ENCODE results near the gene CUX1.
"Not testable (repeated sequence)": the region's sequence is repeated elsewhere in the genome, so short reads cannot be mapped to it uniquely, and the experiment has no call there.

CUX1 gene

GRCh38 chr7:102295346-102296178 lies 478.1 kb downstream of the CUX1 start:
- no peak overlapping the region for H3K4me3 ChIP-seq (ENCODE audit: insufficient read length, low read depth)
- H3K4me1 ChIP-seq (ENCODE audit: insufficient read depth, insufficient read length), result peaks cover 32% of the 10 kb centered on the region
- no peak overlapping the region for H3K9ac ChIP-seq (ENCODE audit: insufficient read length, low read depth)
- no peaks in the 10 kb centered on the region for H3K36me3 ChIP-seq (ENCODE audit: insufficient read depth, insufficient read length, low read length)
- no peaks in the 10 kb centered on the region for H3K27me3 ChIP-seq (ENCODE audit: insufficient read depth, insufficient read length)
- DNase-seq (ENCODE audit: low read depth, low spot score), result no peak
- TF ChIP-seq ZNF274 (IDR thresholded peaks at IDR 0.05; ENCODE audit: low read depth, low read length) (no peak), YY1 (IDR thresholded peaks at IDR 0.05; ENCODE audit: insufficient read depth, insufficient read length) (no peak), SUZ12 (IDR thresholded peaks at IDR 0.05; ENCODE audit: extremely low read depth, insufficient read depth, insufficient read length) (no peak)
- no peaks in the 10 kb centered on the region for H3K9me3 ChIP-seq (ENCODE audit: insufficient read depth, low read length)

GRCh38 chr7:102296179-102296438 lies 478.7 kb downstream of the CUX1 start:
- no peak for DNase-seq (ENCODE audit: low read depth, low spot score)
- Histone ChIP-seq H3K9me3 (ENCODE audit: insufficient read depth, low read length) (no peaks in the 10 kb centered on the region), H3K9ac (ENCODE audit: insufficient read length, low read depth) (no peak overlapping the region), H3K36me3 (ENCODE audit: insufficient read depth, insufficient read length, low read length) (peaks cover 2% of the 10 kb centered on the region), H3K27me3 (ENCODE audit: insufficient read depth, insufficient read length) (no peaks in the 10 kb centered on the region), H3K4me3 (ENCODE audit: insufficient read length, low read depth) (no peak overlapping the region), H3K4me1 (ENCODE audit: insufficient read depth, insufficient read length) (peaks cover 28% of the 10 kb centered on the region)
- TF ChIP-seq YY1 (IDR thresholded peaks at IDR 0.05; ENCODE audit: insufficient read depth, insufficient read length) (no peak), SUZ12 (IDR thresholded peaks at IDR 0.05; ENCODE audit: extremely low read depth, insufficient read depth, insufficient read length) (no peak), ZNF274 (IDR thresholded peaks at IDR 0.05; ENCODE audit: low read depth, low read length) (no peak)

GRCh38 chr7:102296514-102296913 lies 479.1 kb downstream of the CUX1 start:
- Histone ChIP-seq H3K27me3 (ENCODE audit: insufficient read depth, insufficient read length) (no peaks in the 10 kb centered on the region), H3K36me3 (ENCODE audit: insufficient read depth, insufficient read length, low read length) (peaks cover 2% of the 10 kb centered on the region), H3K9me3 (ENCODE audit: insufficient read depth, low read length) (no peaks in the 10 kb centered on the region), H3K9ac (ENCODE audit: insufficient read length, low read depth) (no peak overlapping the region), H3K4me3 (ENCODE audit: insufficient read length, low read depth) (no peak overlapping the region), H3K4me1 (ENCODE audit: insufficient read depth, insufficient read length) (peaks cover 24% of the 10 kb centered on the region)
- TF ChIP-seq ZNF274 (IDR thresholded peaks at IDR 0.05; ENCODE audit: low read depth, low read length) (no peak), SUZ12 (IDR thresholded peaks at IDR 0.05; ENCODE audit: extremely low read depth, insufficient read depth, insufficient read length) (no peak), YY1 (IDR thresholded peaks at IDR 0.05; ENCODE audit: insufficient read depth, insufficient read length) (no peak)
- no peak for DNase-seq (ENCODE audit: low read depth, low spot score)

- H3K4me1 ChIP-seq (ENCODE audit: insufficient read depth, insufficient read length), result peaks cover 27% of the 10 kb centered on the region
Measured at GRCh38 chr7:102297487-102298218, 480.2 kb downstream of the CUX1 start.

GRCh38 chr7:102300643-102301221 lies 483.3 kb downstream of the CUX1 start:
- DNase-seq (ENCODE audit: low read depth, low spot score), result no peak
- H3K36me3 ChIP-seq (ENCODE audit: insufficient read depth, insufficient read length, low read length), result peaks cover 2% of the 10 kb centered on the region
- no peaks in the 10 kb centered on the region for H3K9me3 ChIP-seq (ENCODE audit: insufficient read depth, low read length)
- TF ChIP-seq ZNF274 (IDR thresholded peaks at IDR 0.05; ENCODE audit: low read depth, low read length) (no peak), SUZ12 (IDR thresholded peaks at IDR 0.05; ENCODE audit: extremely low read depth, insufficient read depth, insufficient read length) (no peak), YY1 (IDR thresholded peaks at IDR 0.05; ENCODE audit: insufficient read depth, insufficient read length) (no peak)
- H3K27me3 ChIP-seq (ENCODE audit: insufficient read depth, insufficient read length), result no peaks in the 10 kb centered on the region
- H3K4me1 ChIP-seq (ENCODE audit: insufficient read depth, insufficient read length), result peaks cover 23% of the 10 kb centered on the region
- H3K4me3 ChIP-seq (ENCODE audit: insufficient read length, low read depth), result no peak overlapping the region
- no peak overlapping the region for H3K9ac ChIP-seq (ENCODE audit: insufficient read length, low read depth)

More at GRCh38 chr7:102297487-102298218, 480.2 kb downstream of the CUX1 start:
- no peak for DNase-seq (ENCODE audit: low read depth, low spot score)
- H3K4me3 ChIP-seq (ENCODE audit: insufficient read length, low read depth), result no peak overlapping the region
- no peak overlapping the region for H3K9ac ChIP-seq (ENCODE audit: insufficient read length, low read depth)
- TF ChIP-seq YY1 (IDR thresholded peaks at IDR 0.05; ENCODE audit: insufficient read depth, insufficient read length) (no peak), ZNF274 (IDR thresholded peaks at IDR 0.05; ENCODE audit: low read depth, low read length) (no peak), SUZ12 (IDR thresholded peaks at IDR 0.05; ENCODE audit: extremely low read depth, insufficient read depth, insufficient read length) (no peak)
- no peaks in the 10 kb centered on the region for H3K27me3 ChIP-seq (ENCODE audit: insufficient read depth, insufficient read length)
- H3K36me3 ChIP-seq (ENCODE audit: insufficient read depth, insufficient read length, low read length), result peaks cover 2% of the 10 kb centered on the region
- H3K9me3 ChIP-seq (ENCODE audit: insufficient read depth, low read length), result no peaks in the 10 kb centered on the region

GRCh38 chr7:102301367-102301766 lies 483.9 kb downstream of the CUX1 start:
- H3K27me3 ChIP-seq (ENCODE audit: insufficient read depth, insufficient read length); DNase-seq (ENCODE audit: low read depth, low spot score); H3K4me3 ChIP-seq (ENCODE audit: insufficient read length, low read depth); H3K36me3 ChIP-seq (ENCODE audit: insufficient read depth, insufficient read length, low read length); H3K9me3 ChIP-seq (ENCODE audit: insufficient read depth, low read length): not testable (repeated sequence)
- Histone ChIP-seq H3K4me1 (ENCODE audit: insufficient read depth, insufficient read length) (peaks cover 18% of the 10 kb centered on the region), H3K9ac (ENCODE audit: insufficient read length, low read depth) (peak overlapping the region; percentile 11)

GRCh38 chr7:102302025-102302424 lies 484.6 kb downstream of the CUX1 start:
- Histone ChIP-seq H3K4me3 (ENCODE audit: insufficient read length, low read depth) (no peak overlapping the region), H3K9ac (ENCODE audit: insufficient read length, low read depth) (no peak overlapping the region), H3K27me3 (ENCODE audit: insufficient read depth, insufficient read length) (no peaks in the 10 kb centered on the region), H3K4me1 (ENCODE audit: insufficient read depth, insufficient read length) (peaks cover 20% of the 10 kb centered on the region), H3K9me3 (ENCODE audit: insufficient read depth, low read length) (no peaks in the 10 kb centered on the region), H3K36me3 (ENCODE audit: insufficient read depth, insufficient read length, low read length) (peaks cover 2% of the 10 kb centered on the region)
- DNase-seq (ENCODE audit: low read depth, low spot score), result no peak
- TF ChIP-seq ZNF274 (IDR thresholded peaks at IDR 0.05; ENCODE audit: low read depth, low read length) (no peak), YY1 (IDR thresholded peaks at IDR 0.05; ENCODE audit: insufficient read depth, insufficient read length) (no peak), SUZ12 (IDR thresholded peaks at IDR 0.05; ENCODE audit: extremely low read depth, insufficient read depth, insufficient read length) (no peak)

Measured in NT2/D1 (cell line).